ENCODE measurements around the gene KIF3C.

The KIF3C gene

DNA sequence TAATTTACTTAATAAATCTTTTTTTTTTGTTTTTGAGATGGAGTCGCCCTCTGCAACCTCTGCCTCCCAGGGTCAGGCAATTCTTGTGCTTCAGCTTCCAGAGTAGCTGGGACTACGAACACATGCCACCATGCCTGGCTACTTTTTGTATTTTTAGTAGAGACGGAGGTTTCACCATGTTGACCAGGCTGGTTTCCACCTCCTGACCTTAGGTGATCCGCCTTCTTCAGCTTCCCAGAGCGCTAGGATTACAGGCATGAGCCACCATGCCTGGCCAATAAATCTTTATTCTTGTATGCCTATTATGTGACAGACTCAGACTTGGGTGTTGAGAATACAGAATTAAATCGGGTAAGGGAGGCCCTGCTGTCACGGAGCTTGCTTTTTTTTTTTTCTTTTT is 87.3 kb downstream of the KIF3C start:
- DNase-seq (ENCODE audit: extremely low spot score): no peak
- TF ChIP-seq FOXA1 (IDR thresholded peaks at IDR 0.05): no peak
- TF ChIP-seq, protein P1, sequence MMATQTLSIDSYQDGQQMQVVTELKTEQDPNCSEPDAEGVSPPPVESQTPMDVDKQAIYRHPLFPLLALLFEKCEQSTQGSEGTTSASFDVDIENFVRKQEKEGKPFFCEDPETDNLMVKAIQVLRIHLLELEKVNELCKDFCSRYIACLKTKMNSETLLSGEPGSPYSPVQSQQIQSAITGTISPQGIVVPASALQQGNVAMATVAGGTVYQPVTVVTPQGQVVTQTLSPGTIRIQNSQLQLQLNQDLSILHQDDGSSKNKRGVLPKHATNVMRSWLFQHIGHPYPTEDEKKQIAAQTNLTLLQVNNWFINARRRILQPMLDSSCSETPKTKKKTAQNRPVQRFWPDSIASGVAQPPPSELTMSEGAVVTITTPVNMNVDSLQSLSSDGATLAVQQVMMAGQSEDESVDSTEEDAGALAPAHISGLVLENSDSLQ (IDR thresholded peaks at IDR 0.05): no peak
- no peak for TF ChIP-seq HDGF (IDR thresholded peaks at IDR 0.05; ENCODE audit: borderline replicate concordance)
- TF ChIP-seq LEF1 (IDR thresholded peaks at IDR 0.05; ENCODE audit: borderline replicate concordance): no peak
- TF ChIP-seq TARDBP (IDR thresholded peaks at IDR 0.05): no peak
- no peak for TF ChIP-seq FOXM1 (IDR thresholded peaks at IDR 0.05; ENCODE audit: borderline replicate concordance)
- no peak for TF ChIP-seq BHLHE40 (IDR thresholded peaks at IDR 0.05; ENCODE audit: borderline replicate concordance)
- no peak for TF ChIP-seq NFRKB (IDR thresholded peaks at IDR 0.05)
- TF ChIP-seq SP1 (IDR thresholded peaks at IDR 0.05): no peak
- TF ChIP-seq ELF4 (IDR thresholded peaks at IDR 0.05): no peak
- TF ChIP-seq SUZ12 (IDR thresholded peaks at IDR 0.05): no peak
- no peak for TF ChIP-seq FOXK2 (IDR thresholded peaks at IDR 0.05)
- TF ChIP-seq L3MBTL2 (conservative IDR thresholded peaks at IDR 0.05): no peak
- no peak for TF ChIP-seq ARNT (IDR thresholded peaks at IDR 0.05)
- POLR2A ChIA-PET: interaction anchor here (1.6 kb wide), 1 partner anchor 17 kb away, joined by 8 read pairs; the partner anchor contains the start of gene ASXL2
- CTCF ChIA-PET: interaction anchor here (0.6 kb wide), 2 partner anchors 62 to 66 kb away, joined by 3 to 4 read pairs; no protein-coding TSS in a partner anchor

DNA sequence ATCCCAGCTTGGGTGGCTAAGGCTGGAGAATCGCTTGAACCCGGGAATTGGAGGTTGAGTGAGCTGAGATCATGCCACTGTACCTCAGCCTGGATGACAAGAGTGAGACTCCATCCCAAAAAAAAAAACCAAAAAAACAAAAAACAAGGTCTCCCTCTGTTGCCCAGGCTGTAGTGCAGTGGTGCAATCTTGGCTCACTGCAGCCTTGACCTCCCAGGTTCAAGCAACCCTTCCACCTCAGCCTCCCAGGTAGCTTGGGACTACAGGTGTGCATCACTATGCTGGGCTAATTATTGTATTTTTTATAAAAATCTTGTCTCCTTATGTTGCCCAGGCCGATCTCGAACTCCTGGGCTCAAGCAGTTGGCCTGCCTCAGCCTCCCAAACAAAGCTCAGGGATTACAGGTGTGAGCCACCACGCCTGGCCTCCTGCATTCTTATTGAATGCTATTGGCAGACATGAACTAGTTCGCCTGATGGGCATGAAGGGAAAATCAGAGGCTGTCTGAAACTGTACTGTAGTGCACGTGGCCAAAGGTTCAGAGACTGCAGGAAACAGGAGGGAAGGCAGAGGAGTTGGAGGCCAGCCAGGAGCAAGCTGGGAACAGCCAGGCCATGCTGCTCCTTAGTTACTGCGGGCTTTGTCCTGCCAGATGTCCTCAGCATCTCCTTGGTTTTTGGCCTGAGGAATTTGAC is 88.0 kb downstream of the KIF3C start:
- POLR2A ChIA-PET: interaction anchor here (1.6 kb wide), 1 partner anchor 16 kb away, joined by 8 read pairs; the partner anchor contains the start of gene ASXL2
- DNase-seq (ENCODE audit: extremely low spot score): no peak
- TF ChIP-seq FOXK2 (IDR thresholded peaks at IDR 0.05) (no peak), ZNF384 (IDR thresholded peaks at IDR 0.05) (no peak), CTBP1 (IDR thresholded peaks at IDR 0.05; ENCODE audit: borderline replicate concordance) (no peak), ELF4 (IDR thresholded peaks at IDR 0.05) (no peak), BHLHE40 (IDR thresholded peaks at IDR 0.05; ENCODE audit: borderline replicate concordance) (no peak), NFRKB (IDR thresholded peaks at IDR 0.05) (no peak), LEF1 (IDR thresholded peaks at IDR 0.05; ENCODE audit: borderline replicate concordance) (no peak), SP1 (IDR thresholded peaks at IDR 0.05) (no peak), SUZ12 (IDR thresholded peaks at IDR 0.05) (no peak), ARNT (IDR thresholded peaks at IDR 0.05) (no peak), L3MBTL2 (conservative IDR thresholded peaks at IDR 0.05) (no peak), TARDBP (IDR thresholded peaks at IDR 0.05) (no peak), FOXM1 (IDR thresholded peaks at IDR 0.05; ENCODE audit: borderline replicate concordance) (no peak), FOXA1 (IDR thresholded peaks at IDR 0.05) (no peak), HDGF (IDR thresholded peaks at IDR 0.05; ENCODE audit: borderline replicate concordance) (no peak)
- TF ChIP-seq, protein P1 (IDR thresholded peaks at IDR 0.05): no peak
- CTCF ChIA-PET: no interaction called here

DNA sequence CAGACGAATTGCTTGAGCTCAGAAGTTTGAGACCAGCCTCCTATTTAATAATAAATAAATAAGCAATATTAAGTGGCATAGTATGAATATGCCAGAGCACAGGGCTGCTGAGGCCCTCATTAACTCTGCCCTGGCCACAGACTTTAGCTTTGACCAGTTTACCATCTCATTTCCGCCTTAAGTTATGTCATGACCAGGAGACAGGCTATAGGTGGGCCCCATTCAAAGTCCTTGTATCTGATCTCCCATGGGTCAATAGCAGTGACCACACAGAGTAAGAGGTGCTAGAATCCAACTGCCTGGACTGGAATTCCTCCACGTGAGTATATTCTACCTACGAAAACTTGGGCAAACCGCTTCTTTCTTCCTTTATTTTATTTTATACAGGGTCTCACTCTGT is 90.6 kb downstream of the KIF3C start:
- POLR2A ChIA-PET: interaction anchor here (4.2 kb wide), 1 partner anchor 13 kb away, joined by 20 read pairs; the partner anchor contains the start of gene ASXL2
- CTCF ChIA-PET: no interaction called here
- TF ChIP-seq NFRKB (IDR thresholded peaks at IDR 0.05): no peak
- TF ChIP-seq SUZ12 (IDR thresholded peaks at IDR 0.05): no peak
- no peak for TF ChIP-seq SP1 (IDR thresholded peaks at IDR 0.05)
- no peak for TF ChIP-seq HDGF (IDR thresholded peaks at IDR 0.05; ENCODE audit: borderline replicate concordance)
- no peak for TF ChIP-seq FOXK2 (IDR thresholded peaks at IDR 0.05)
- no peak for TF ChIP-seq ELF4 (IDR thresholded peaks at IDR 0.05)
- TF ChIP-seq BHLHE40 (IDR thresholded peaks at IDR 0.05; ENCODE audit: borderline replicate concordance): no peak
- no peak for DNase-seq (ENCODE audit: extremely low spot score)

DNA sequence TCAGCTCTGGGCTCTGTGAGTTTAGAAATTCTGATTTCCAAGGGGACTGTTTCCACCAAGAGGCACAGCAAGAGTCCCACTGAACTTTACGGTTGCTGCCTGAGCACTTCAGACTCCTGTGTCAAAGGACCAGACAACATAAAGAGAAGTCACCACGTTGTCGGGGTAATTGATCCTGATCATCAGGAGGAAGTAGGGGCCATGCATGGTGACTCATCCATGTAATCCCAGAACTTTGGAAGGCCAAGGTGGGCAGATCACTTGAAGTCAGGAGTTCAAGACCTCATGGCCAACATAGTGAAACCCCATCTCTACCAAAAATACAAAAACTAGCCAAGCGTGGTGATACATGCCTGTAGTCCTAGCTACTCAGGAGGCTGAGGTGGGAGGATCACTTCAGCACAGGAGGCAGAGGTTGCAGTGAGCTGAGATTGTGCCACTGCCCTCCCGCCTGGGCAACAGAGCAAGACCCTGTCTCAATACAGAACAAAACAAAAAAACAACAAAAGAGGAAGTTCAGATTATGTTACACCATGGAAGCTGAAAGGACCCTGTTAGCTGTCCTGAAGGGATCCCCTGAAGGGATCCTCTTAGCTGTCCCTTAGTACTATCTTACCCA is 94.6 kb downstream of the KIF3C start:
- ChIA-PET POLR2A (interaction anchor here (2.9 kb wide), 1 partner anchor 9 kb away, joined by 14 read pairs; the partner anchor contains the start of gene ASXL2), CTCF (no interaction called here)
- DNase-seq (ENCODE audit: extremely low spot score): no peak
- TF ChIP-seq LEF1 (IDR thresholded peaks at IDR 0.05; ENCODE audit: borderline replicate concordance): no peak
- no peak for TF ChIP-seq ARNT (IDR thresholded peaks at IDR 0.05)
- no peak for TF ChIP-seq FOXK2 (IDR thresholded peaks at IDR 0.05)
- no peak for TF ChIP-seq ZNF384 (IDR thresholded peaks at IDR 0.05)
- no peak for TF ChIP-seq FOXA1 (IDR thresholded peaks at IDR 0.05)
- no peak for TF ChIP-seq SP1 (IDR thresholded peaks at IDR 0.05)
- TF ChIP-seq L3MBTL2 (conservative IDR thresholded peaks at IDR 0.05): no peak
- TF ChIP-seq NFRKB (IDR thresholded peaks at IDR 0.05): no peak
- no peak for TF ChIP-seq TARDBP (IDR thresholded peaks at IDR 0.05)
- TF ChIP-seq CTBP1 (IDR thresholded peaks at IDR 0.05; ENCODE audit: borderline replicate concordance): no peak
- TF ChIP-seq FOXM1 (IDR thresholded peaks at IDR 0.05; ENCODE audit: borderline replicate concordance): no peak

DNA sequence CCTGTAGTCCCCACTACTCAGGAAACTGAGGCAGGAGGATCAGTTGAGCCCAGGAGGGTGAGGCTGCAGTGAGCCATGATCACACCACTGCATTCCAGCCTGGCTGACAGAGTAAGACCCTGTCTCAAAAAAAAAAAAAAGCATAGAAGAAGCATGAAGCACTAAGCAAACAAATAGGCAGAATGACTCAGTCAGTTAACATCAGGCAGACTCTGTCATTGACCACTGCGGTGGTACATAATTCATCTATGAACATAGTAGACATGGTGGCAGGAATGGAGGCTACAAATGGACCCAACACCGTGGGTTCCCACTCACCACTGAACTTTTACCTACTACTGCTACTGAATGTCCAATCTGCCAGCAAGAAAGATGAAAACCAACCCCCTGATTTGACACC is 96.4 kb downstream of the KIF3C start:
- TF ChIP-seq NFRKB (IDR thresholded peaks at IDR 0.05) (no peak), ARNT (IDR thresholded peaks at IDR 0.05) (no peak)
- POLR2A ChIA-PET: no interaction called here
- DNase-seq (ENCODE audit: extremely low spot score): no peak
- CTCF ChIA-PET: no interaction called here

DNA sequence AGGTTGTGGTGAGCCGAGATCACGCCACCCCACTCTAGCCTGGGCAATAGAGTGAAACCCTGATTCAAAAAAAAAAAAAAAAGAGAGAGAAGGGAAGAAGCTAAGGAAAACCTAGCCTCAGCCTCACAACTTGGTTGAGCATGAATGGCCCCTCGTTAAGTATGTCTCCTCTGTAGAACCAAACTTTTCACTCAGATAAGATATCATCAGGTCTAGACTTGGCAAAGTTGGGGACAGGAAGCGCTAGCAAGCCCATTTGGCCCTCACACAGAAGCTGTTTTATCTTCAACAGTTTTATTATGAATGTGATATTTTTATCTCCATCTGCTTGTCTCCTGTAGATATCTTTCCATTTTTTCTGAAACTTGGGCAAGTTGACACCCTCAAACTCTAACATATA is 100.5 kb downstream of the KIF3C start:
- TF ChIP-seq, protein P1 (IDR thresholded peaks at IDR 0.05): no peak
- TF ChIP-seq CTBP1 (IDR thresholded peaks at IDR 0.05; ENCODE audit: borderline replicate concordance): no peak
- TF ChIP-seq FOXK2 (IDR thresholded peaks at IDR 0.05): no peak
- no peak for TF ChIP-seq ZNF384 (IDR thresholded peaks at IDR 0.05)
- no peak for TF ChIP-seq FOXM1 (IDR thresholded peaks at IDR 0.05; ENCODE audit: borderline replicate concordance)
- POLR2A ChIA-PET: no interaction called here
- no peak for DNase-seq (ENCODE audit: extremely low spot score)
- CTCF ChIA-PET: no interaction called here

Data from HEK293T (cell line).